22Rv1 (cell line): ENCODE data around the gene CEBPB.
"Not testable (repeated sequence)": the region's sequence is repeated elsewhere in the genome, so short reads cannot be mapped to it uniquely, and the experiment has no call there.

Experiments
- H3K27ac ChIP-seq: fragments of 450-650 bp; 2 replicates; pipeline ENCODE4 v1.5.1; 2017
- ZFX ChIP-seq: fragments of 450-650 bp; IDR thresholded peaks from 2 replicates; pipeline ENCODE4 v1.6.1; 2017; ENCODE audit warnings: antibody characterized with exemption, borderline replicate concordance
- TF ChIP-seq, protein P1 (sequence below): fragments of 450-650 bp; IDR thresholded peaks from 2 replicates; pipeline ENCODE4 v1.5.1; 2017; ENCODE audit warnings: mild to moderate bottlenecking

The CEBPB gene

DNA sequence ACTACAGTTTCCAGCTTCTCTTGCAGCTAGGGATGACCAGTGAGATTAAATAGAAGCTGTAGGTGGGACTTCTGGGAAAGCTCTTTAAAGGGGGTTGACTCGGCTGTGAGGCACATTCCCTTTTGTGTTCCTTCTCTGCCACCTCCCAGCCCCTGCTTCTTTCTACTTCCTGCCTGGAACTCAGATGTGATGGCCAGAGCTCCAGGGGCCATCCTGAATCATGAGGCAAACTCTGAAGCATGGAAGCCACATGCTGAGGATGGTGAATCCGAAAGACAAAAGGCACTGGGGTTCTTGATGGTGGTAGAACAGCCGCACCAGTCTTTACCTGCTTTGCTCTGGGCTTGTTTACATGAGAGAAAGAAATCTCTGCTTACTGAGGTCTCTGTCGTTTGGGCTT is 9.1 kb downstream of the CEBPB start:
- TF ChIP-seq ZFX, result no peak
- TF ChIP-seq, protein P1, sequence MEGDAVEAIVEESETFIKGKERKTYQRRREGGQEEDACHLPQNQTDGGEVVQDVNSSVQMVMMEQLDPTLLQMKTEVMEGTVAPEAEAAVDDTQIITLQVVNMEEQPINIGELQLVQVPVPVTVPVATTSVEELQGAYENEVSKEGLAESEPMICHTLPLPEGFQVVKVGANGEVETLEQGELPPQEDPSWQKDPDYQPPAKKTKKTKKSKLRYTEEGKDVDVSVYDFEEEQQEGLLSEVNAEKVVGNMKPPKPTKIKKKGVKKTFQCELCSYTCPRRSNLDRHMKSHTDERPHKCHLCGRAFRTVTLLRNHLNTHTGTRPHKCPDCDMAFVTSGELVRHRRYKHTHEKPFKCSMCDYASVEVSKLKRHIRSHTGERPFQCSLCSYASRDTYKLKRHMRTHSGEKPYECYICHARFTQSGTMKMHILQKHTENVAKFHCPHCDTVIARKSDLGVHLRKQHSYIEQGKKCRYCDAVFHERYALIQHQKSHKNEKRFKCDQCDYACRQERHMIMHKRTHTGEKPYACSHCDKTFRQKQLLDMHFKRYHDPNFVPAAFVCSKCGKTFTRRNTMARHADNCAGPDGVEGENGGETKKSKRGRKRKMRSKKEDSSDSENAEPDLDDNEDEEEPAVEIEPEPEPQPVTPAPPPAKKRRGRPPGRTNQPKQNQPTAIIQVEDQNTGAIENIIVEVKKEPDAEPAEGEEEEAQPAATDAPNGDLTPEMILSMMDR, result no peak
- no peak overlapping the region for H3K27ac ChIP-seq

GRCh38 chr20:50200482-50201104 is 10.0 kb downstream of the CEBPB start:
- no peak overlapping the region for H3K27ac ChIP-seq
- no peak for TF ChIP-seq ZFX
- TF ChIP-seq, protein P1, result no peak

- not testable (repeated sequence) for H3K27ac ChIP-seq
These were observed 11.1 kb downstream of the CEBPB start for GRCh38 chr20:50201710-50202109.

DNA sequence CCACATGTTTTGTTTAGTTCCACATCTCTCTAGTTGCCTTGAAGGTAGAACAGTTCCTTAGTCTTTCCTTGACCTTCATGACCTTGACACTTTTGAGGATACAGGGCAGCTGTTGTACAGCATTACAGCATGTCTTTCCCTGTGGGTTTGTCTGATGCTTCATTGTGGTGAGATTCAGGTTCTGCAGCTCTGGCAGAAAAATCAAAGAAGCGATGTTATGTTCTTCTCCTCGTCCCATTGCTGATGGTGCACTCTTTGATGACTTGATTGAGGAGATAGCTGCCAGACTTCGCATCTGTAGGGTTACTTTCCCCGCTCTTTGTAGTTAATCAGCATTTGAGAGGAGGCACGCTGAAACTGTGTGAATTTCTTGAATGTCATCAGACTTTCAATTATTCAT is 12.0 kb downstream of the CEBPB start:
- TF ChIP-seq, protein P1, result no peak
- TF ChIP-seq ZFX, result no peak
- H3K27ac ChIP-seq, result no peak overlapping the region

- TF ChIP-seq, protein P1, result no peak
- TF ChIP-seq ZFX, result no peak
- H3K27ac ChIP-seq, result no peak overlapping the region
These were observed 13.6 kb downstream of the CEBPB start for GRCh38 chr20:50203951-50204937.

DNA sequence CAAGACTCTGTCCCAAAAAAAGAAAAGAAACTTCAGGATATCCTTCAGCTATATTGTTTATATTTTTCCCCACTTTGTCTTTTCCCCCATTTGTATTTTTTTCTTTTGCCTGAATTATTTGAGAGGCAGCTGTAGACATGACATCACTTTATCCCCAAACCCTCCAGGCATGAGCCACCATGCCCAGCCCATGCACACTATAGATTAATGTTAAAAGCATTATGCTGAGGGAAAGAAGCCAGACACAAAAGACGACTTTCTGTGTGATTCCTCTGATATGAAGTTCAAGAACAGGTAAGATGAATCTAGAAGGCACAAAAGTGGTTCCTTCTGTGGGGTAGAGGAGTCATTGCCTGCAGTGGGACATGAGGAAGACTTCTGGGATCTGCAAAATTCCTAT is 16.4 kb downstream of the CEBPB start:
- TF ChIP-seq ZFX, result no peak
- TF ChIP-seq, protein P1, result no peak
- no peak overlapping the region for H3K27ac ChIP-seq

- no peak overlapping the region for H3K27ac ChIP-seq
- no peak for TF ChIP-seq ZFX
- TF ChIP-seq, protein P1, result no peak
These were observed 17.5 kb downstream of the CEBPB start for GRCh38 chr20:50208085-50208491.

GRCh38 chr20:50208815-50209214 is 18.2 kb downstream of the CEBPB start:
- H3K27ac ChIP-seq, result not testable (repeated sequence)
